GM21423 (cell line): ENCODE results near the gene OR2AJ1.
A peak's percentile ranks its signal among the peaks of the same experiment; 100 is the strongest.

Experiments used
- ATAC-seq: cut with Tn5 transposase; IDR thresholded peaks from one replicate; pipeline ENCODE4 v1.9.1; 2021; ENCODE audit warnings: mild to moderate bottlenecking, moderate library complexity; ENCODE audit not compliant: unreplicated experiment

Gene OR2AJ1

GRCh38 chr1:247953408-247953807 lies 28.7 kb downstream of the OR2AJ1 start:
- no peak for ATAC-seq

- no peak for ATAC-seq
Observed at GRCh38 chr1:247961791-247962190, 37.1 kb downstream of the OR2AJ1 start.

GRCh38 chr1:247962911-247963588 lies 38.4 kb downstream of the OR2AJ1 start:
- ATAC-seq, result no peak

GRCh38 chr1:247964933-247965332 lies 40.2 kb downstream of the OR2AJ1 start, which contains the start of gene OR2AK2:
OR2AK2 (plus strand) TSS chr1:247965233; CDS start chr1:247965377, 144 bp downstream.
- ATAC-seq, result no peak

GRCh38 chr1:247966532-247967204 lies 42.0 kb downstream of the OR2AJ1 start:
- ATAC-seq, result peak; percentile 80
